Measurements from ENCODE around the gene UBR4. TPM values are rescaled to one million over a fixed set of nuclear protein-coding genes. Genes with fewer than 3 reads are reported as not detected.

UBR4 gene
- total and polyA plus RNA-seq, 2 experiments from 2014 or later, result 111 to 230 TPM

DNA sequence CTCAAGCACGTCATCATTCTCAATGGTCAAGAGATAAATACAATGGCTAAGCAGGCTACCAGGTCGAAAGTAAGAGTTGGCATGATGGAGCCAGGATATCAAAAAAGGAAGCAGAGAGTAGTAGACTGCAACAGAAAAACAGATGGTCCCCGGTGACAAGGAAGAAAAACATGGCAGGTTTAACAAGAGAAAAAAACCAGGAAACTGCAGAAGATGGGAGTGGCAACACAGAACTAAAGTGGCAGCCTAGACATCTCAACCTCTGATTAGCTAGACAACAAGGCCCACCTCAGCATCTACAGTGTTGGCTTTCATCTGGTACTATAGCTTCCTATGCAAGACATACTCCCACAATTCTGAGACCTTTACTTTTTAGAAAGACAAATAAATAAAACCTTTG, 3.1 kb downstream of the UBR4 start:
- Histone ChIP-seq H3K27ac (ENCODE audit: low read depth) (0 out of 2 replicates have a peak overlapping the region, but pooled peaks have one; percentile 29), H3K4me2 (no peak overlapping the region)

More for the DNA sequence above, 3.1 kb downstream of the UBR4 start:
- ATAC-seq (no peak), DNase-seq (ENCODE audit: low spot score) (no peak)
- Histone ChIP-seq H3K9me2 (ENCODE audit: insufficient read depth) (no peaks in the 10 kb centered on the region), H3K4me3 (no peak overlapping the region), H4K20me1 (replicated peaks; ENCODE audit: insufficient read depth) (peaks cover 61% of the 10 kb centered on the region), H3K36me3 (ENCODE audit: insufficient read depth) (no peaks in the 10 kb centered on the region), H3K27me3 (ENCODE audit: insufficient read depth) (no peaks in the 10 kb centered on the region), H3K4me1 (ENCODE audit: insufficient read depth) (peaks cover 24% of the 10 kb centered on the region), H3K79me2 (replicated peaks; ENCODE audit: insufficient read depth) (peaks cover 93% of the 10 kb centered on the region), H2AFZ (no peak overlapping the region), H3F3A (replicated peaks; ENCODE audit: low read depth) (peaks cover 11% of the 10 kb centered on the region)
- TF ChIP-seq JUNB (IDR thresholded peaks at IDR 0.05; ENCODE audit: unreplicated experiment), result no peak
- no peak for TF ChIP-seq EZH2 (IDR thresholded peaks at IDR 0.05; ENCODE audit: low read depth, unreplicated experiment)
- TF ChIP-seq, protein P1, sequence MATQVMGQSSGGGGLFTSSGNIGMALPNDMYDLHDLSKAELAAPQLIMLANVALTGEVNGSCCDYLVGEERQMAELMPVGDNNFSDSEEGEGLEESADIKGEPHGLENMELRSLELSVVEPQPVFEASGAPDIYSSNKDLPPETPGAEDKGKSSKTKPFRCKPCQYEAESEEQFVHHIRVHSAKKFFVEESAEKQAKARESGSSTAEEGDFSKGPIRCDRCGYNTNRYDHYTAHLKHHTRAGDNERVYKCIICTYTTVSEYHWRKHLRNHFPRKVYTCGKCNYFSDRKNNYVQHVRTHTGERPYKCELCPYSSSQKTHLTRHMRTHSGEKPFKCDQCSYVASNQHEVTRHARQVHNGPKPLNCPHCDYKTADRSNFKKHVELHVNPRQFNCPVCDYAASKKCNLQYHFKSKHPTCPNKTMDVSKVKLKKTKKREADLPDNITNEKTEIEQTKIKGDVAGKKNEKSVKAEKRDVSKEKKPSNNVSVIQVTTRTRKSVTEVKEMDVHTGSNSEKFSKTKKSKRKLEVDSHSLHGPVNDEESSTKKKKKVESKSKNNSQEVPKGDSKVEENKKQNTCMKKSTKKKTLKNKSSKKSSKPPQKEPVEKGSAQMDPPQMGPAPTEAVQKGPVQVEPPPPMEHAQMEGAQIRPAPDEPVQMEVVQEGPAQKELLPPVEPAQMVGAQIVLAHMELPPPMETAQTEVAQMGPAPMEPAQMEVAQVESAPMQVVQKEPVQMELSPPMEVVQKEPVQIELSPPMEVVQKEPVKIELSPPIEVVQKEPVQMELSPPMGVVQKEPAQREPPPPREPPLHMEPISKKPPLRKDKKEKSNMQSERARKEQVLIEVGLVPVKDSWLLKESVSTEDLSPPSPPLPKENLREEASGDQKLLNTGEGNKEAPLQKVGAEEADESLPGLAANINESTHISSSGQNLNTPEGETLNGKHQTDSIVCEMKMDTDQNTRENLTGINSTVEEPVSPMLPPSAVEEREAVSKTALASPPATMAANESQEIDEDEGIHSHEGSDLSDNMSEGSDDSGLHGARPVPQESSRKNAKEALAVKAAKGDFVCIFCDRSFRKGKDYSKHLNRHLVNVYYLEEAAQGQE (IDR thresholded peaks at IDR 0.05; ENCODE audit: unreplicated experiment), result no peak
- no peak for TF ChIP-seq CREB1 (CRISPR knock-in tag; IDR thresholded peaks at IDR 0.05; ENCODE audit: low read depth)
- TF ChIP-seq, protein P2, sequence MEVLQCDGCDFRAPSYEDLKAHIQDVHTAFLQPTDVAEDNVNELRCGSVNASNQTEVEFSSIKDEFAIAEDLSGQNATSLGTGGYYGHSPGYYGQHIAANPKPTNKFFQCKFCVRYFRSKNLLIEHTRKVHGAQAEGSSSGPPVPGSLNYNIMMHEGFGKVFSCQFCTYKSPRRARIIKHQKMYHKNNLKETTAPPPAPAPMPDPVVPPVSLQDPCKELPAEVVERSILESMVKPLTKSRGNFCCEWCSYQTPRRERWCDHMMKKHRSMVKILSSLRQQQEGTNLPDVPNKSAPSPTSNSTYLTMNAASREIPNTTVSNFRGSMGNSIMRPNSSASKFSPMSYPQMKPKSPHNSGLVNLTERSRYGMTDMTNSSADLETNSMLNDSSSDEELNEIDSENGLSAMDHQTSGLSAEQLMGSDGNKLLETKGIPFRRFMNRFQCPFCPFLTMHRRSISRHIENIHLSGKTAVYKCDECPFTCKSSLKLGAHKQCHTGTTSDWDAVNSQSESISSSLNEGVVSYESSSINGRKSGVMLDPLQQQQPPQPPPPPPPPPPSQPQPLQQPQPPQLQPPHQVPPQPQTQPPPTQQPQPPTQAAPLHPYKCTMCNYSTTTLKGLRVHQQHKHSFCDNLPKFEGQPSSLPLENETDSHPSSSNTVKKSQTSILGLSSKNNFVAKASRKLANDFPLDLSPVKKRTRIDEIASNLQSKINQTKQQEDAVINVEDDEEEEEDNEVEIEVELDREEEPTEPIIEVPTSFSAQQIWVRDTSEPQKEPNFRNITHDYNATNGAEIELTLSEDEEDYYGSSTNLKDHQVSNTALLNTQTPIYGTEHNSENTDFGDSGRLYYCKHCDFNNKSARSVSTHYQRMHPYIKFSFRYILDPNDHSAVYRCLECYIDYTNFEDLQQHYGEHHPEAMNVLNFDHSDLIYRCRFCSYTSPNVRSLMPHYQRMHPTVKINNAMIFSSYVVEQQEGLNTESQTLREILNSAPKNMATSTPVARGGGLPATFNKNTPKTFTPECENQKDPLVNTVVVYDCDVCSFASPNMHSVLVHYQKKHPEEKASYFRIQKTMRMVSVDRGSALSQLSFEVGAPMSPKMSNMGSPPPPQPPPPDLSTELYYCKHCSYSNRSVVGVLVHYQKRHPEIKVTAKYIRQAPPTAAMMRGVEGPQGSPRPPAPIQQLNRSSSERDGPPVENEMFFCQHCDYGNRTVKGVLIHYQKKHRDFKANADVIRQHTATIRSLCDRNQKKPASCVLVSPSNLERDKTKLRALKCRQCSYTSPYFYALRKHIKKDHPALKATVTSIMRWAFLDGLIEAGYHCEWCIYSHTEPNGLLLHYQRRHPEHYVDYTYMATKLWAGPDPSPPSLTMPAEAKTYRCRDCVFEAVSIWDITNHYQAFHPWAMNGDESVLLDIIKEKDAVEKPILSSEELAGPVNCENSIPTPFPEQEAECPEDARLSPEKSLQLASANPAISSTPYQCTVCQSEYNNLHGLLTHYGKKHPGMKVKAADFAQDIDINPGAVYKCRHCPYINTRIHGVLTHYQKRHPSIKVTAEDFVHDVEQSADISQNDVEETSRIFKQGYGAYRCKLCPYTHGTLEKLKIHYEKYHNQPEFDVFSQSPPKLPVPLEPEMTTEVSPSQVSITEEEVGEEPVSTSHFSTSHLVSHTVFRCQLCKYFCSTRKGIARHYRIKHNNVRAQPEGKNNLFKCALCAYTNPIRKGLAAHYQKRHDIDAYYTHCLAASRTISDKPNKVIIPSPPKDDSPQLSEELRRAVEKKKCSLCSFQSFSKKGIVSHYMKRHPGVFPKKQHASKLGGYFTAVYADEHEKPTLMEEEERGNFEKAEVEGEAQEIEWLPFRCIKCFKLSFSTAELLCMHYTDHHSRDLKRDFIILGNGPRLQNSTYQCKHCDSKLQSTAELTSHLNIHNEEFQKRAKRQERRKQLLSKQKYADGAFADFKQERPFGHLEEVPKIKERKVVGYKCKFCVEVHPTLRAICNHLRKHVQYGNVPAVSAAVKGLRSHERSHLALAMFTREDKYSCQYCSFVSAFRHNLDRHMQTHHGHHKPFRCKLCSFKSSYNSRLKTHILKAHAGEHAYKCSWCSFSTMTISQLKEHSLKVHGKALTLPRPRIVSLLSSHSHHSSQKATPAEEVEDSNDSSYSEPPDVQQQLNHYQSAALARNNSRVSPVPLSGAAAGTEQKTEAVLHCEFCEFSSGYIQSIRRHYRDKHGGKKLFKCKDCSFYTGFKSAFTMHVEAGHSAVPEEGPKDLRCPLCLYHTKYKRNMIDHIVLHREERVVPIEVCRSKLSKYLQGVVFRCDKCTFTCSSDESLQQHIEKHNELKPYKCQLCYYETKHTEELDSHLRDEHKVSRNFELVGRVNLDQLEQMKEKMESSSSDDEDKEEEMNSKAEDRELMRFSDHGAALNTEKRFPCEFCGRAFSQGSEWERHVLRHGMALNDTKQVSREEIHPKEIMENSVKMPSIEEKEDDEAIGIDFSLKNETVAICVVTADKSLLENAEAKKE (CRISPR knock-in tag; IDR thresholded peaks at IDR 0.05), result no peak
- no peak for TF ChIP-seq ZNF114 (CRISPR knock-in tag; IDR thresholded peaks at IDR 0.05)
- TF ChIP-seq NANOG (IDR thresholded peaks at IDR 0.05; ENCODE audit: borderline replicate concordance), result no peak
- TF ChIP-seq, protein P3, sequence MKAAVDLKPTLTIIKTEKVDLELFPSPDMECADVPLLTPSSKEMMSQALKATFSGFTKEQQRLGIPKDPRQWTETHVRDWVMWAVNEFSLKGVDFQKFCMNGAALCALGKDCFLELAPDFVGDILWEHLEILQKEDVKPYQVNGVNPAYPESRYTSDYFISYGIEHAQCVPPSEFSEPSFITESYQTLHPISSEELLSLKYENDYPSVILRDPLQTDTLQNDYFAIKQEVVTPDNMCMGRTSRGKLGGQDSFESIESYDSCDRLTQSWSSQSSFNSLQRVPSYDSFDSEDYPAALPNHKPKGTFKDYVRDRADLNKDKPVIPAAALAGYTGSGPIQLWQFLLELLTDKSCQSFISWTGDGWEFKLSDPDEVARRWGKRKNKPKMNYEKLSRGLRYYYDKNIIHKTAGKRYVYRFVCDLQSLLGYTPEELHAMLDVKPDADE (IDR thresholded peaks at IDR 0.05), result no peak
- no peak for TF ChIP-seq EZH2phosphoT487 (IDR thresholded peaks at IDR 0.05; ENCODE audit: unreplicated experiment)
- TF ChIP-seq, protein P4, sequence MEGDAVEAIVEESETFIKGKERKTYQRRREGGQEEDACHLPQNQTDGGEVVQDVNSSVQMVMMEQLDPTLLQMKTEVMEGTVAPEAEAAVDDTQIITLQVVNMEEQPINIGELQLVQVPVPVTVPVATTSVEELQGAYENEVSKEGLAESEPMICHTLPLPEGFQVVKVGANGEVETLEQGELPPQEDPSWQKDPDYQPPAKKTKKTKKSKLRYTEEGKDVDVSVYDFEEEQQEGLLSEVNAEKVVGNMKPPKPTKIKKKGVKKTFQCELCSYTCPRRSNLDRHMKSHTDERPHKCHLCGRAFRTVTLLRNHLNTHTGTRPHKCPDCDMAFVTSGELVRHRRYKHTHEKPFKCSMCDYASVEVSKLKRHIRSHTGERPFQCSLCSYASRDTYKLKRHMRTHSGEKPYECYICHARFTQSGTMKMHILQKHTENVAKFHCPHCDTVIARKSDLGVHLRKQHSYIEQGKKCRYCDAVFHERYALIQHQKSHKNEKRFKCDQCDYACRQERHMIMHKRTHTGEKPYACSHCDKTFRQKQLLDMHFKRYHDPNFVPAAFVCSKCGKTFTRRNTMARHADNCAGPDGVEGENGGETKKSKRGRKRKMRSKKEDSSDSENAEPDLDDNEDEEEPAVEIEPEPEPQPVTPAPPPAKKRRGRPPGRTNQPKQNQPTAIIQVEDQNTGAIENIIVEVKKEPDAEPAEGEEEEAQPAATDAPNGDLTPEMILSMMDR (conservative IDR thresholded peaks at IDR 0.05; ENCODE audit: low read depth in 2 of 2), result no peak
- TF ChIP-seq POLR2AphosphoS5 (IDR thresholded peaks at IDR 0.05; ENCODE audit: low read depth), result no peak
- no peak for TF ChIP-seq ZNF331 (CRISPR knock-in tag; IDR thresholded peaks at IDR 0.05; ENCODE audit: low read depth)
- no peak overlapping the region; the same call in 2 of the 3 replicates for H3K4me3 Mint-ChIP-seq
- no peak overlapping the region for H3K27ac Mint-ChIP-seq
- peaks cover 7% of the 10 kb centered on the region for H3K27me3 Mint-ChIP-seq (ENCODE audit: insufficient read depth, low read depth, poor library complexity)
- H3K36me3 Mint-ChIP-seq (ENCODE audit: low read depth), result peaks cover 3% of the 10 kb centered on the region; the same call in 2 of the 3 replicates
- H3K9me3 Mint-ChIP-seq, result no peaks in the 10 kb centered on the region
- H3K4me1 Mint-ChIP-seq, result peaks cover 14% of the 10 kb centered on the region

Data from GM23338 (cell line).